Hepatocyte (in vitro differentiated cells): Measurements from ENCODE around the gene NPW.

Experiments used
- CTCF ChIP-seq: fragments of 200-600 bp; sonication (generic); IDR thresholded peaks from 2 replicates; pipeline ENCODE4 v1.5.1; 2016; ENCODE audit warnings: antibody characterized with exemption, mild to moderate bottlenecking; ENCODE audit not compliant: poor library complexity
- EZH2 ChIP-seq: fragments of 200-600 bp; sonication (generic); IDR thresholded peaks from 2 replicates; pipeline ENCODE4 v1.6.1; 2016; ENCODE audit warnings: antibody characterized with exemption, mild to moderate bottlenecking, borderline replicate concordance

- peak; percentile 91 for TF ChIP-seq CTCF
- TF ChIP-seq EZH2 = no peak
These were observed 15.6 kb upstream of the NPW start for GRCh38 chr16:2003827-2004641.
